ENCODE results near the gene LCE5A. TPM values are rescaled to one million over a fixed set of nuclear protein-coding genes. Genes with fewer than 3 reads are reported as not detected.

Gene LCE5A
- total RNA-seq, 1 donor from 2014 or later: not detected

DNA sequence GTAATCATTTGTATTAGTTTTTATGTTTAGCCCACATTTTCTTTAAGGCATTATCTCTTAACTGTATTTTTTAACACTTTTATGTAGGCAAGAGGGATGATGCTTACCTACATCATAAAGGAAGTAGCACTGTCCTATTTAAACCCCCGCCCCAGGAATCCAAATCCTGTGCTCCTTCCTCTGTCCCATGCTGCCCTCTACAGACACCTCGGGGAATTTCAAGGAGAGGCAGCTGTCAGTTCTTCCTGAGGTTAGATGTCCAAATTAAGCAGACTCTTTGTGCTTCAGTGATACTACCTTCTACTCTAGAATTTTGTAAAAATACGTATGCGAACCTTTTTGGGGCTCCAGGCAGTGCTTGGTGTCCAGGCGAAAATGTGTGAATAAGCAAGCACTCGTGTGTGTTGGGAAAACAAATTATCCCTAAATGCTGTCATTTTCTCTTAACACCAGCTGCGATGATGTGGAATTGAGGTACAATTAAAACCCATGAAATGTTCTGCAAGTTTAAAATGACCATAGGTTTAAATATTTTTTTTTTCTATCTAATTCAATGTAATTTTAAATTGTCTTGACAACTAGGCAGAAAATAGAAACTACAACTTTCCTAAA, 22.8 kb downstream of the LCE5A start:
- no peak overlapping the region for H3K4me3 ChIP-seq
- H3K4me1 ChIP-seq: no peaks in the 10 kb centered on the region
- DNase-seq (ENCODE audit: extremely low spot score in 2 of 2): no peak
- intact Hi-C loops (cut with DNase I): no loop called here
- no peaks in the 10 kb centered on the region for H3K27me3 ChIP-seq
- peaks cover 4% of the 10 kb centered on the region for H3K9me3 ChIP-seq
- H3K27ac ChIP-seq: no peak overlapping the region
- no peak for TF ChIP-seq POLR2AphosphoS5 (IDR thresholded peaks at IDR 0.05; ENCODE audit: insufficient read depth in 1 of 2, low read depth in 1 of 2)
- TF ChIP-seq POLR2A (IDR thresholded peaks at IDR 0.05): no peak
- TF ChIP-seq, protein P1, sequence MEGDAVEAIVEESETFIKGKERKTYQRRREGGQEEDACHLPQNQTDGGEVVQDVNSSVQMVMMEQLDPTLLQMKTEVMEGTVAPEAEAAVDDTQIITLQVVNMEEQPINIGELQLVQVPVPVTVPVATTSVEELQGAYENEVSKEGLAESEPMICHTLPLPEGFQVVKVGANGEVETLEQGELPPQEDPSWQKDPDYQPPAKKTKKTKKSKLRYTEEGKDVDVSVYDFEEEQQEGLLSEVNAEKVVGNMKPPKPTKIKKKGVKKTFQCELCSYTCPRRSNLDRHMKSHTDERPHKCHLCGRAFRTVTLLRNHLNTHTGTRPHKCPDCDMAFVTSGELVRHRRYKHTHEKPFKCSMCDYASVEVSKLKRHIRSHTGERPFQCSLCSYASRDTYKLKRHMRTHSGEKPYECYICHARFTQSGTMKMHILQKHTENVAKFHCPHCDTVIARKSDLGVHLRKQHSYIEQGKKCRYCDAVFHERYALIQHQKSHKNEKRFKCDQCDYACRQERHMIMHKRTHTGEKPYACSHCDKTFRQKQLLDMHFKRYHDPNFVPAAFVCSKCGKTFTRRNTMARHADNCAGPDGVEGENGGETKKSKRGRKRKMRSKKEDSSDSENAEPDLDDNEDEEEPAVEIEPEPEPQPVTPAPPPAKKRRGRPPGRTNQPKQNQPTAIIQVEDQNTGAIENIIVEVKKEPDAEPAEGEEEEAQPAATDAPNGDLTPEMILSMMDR (IDR thresholded peaks at IDR 0.05): peak in 1 of 3 experiments; percentile 35
- no peaks in the 10 kb centered on the region for H3K36me3 ChIP-seq

DNA sequence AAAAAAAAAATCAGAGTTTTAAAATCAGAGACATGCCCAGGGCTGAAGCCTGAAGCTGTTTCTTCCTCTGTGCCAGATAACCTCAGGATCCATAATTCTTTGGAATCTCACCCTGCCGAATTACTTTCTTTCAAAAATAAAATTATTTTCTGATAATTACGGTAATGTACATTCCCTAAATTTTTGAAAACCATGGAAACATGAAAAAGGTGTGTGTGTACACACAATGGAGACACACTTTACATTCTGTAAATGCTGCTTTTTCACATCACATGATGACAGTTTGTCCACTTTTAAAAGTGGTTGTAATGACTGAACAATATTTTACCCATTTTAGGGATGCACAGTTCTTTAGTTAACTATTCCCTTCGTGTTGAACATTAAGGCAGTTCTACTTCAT, 25.2 kb downstream of the LCE5A start:
- Histone ChIP-seq H3K4me3 (no peak overlapping the region), H3K36me3 (no peaks in the 10 kb centered on the region), H3K27ac (no peak overlapping the region), H3K27me3 (no peaks in the 10 kb centered on the region), H3K9me3 (peaks cover 2% of the 10 kb centered on the region), H3K4me1 (no peaks in the 10 kb centered on the region)
- intact Hi-C loops (cut with DNase I): no loop called here
- no peak for TF ChIP-seq POLR2A (IDR thresholded peaks at IDR 0.05)
- DNase-seq (ENCODE audit: extremely low spot score in 2 of 2): no peak

DNA sequence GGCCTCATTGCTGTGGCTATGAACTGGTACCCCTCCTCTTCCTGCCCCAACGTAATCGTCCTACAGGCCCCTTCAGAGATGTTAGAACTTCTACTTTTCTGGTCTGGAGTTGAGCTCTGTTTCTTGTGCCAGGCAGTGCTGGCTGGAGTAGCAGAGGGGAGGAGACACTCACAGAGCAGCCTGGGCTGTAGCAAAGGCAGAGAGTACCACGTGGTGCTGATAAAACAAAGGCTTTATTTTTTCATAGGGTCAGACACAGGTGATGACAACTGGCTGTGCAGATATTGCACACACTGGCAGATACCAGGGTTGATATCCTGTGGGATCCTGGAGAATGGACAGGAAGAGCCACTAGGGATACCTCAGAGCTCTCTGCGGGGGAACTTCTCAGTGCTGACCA, 26.9 kb downstream of the LCE5A start:
- no peaks in the 10 kb centered on the region for H3K27me3 ChIP-seq
- H3K4me3 ChIP-seq: no peak overlapping the region
- TF ChIP-seq, protein P1 (IDR thresholded peaks at IDR 0.05): no peak
- TF ChIP-seq POLR2AphosphoS5 (IDR thresholded peaks at IDR 0.05; ENCODE audit: insufficient read depth in 1 of 2, low read depth in 1 of 2): no peak
- TF ChIP-seq POLR2A (IDR thresholded peaks at IDR 0.05): no peak
- intact Hi-C loops (cut with DNase I): no loop called here
- no peaks in the 10 kb centered on the region for H3K9me3 ChIP-seq
- no peak for DNase-seq (ENCODE audit: extremely low spot score in 2 of 2)
- no peaks in the 10 kb centered on the region for H3K4me1 ChIP-seq
- H3K36me3 ChIP-seq: no peaks in the 10 kb centered on the region
- H3K27ac ChIP-seq: no peak overlapping the region

DNA sequence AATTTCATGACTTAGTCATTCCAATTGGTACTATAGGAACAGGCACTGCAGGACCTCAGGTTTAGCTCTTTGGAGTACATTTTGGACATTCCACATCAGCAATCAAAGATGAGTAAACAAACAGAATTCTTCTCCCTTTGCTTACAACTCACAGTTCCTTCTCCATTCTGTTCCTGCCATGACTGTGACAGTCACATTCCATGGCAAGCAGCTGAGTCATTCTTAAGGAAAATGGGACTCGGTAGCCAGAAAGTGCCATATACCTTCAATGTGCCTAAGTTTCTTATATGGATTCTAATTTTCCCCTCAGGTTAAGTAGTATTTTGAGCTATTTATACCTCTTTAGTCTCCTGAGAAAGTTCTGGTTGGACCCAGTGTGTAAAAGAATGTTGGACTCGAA, 29.3 kb downstream of the LCE5A start:
- H3K4me1 ChIP-seq: no peaks in the 10 kb centered on the region
- H3K27me3 ChIP-seq: no peaks in the 10 kb centered on the region
- H3K27ac ChIP-seq: no peak overlapping the region
- H3K9me3 ChIP-seq: no peaks in the 10 kb centered on the region
- TF ChIP-seq POLR2A (IDR thresholded peaks at IDR 0.05): no peak
- no peak for TF ChIP-seq POLR2AphosphoS5 (IDR thresholded peaks at IDR 0.05; ENCODE audit: insufficient read depth in 1 of 2, low read depth in 1 of 2)
- TF ChIP-seq, protein P1 (IDR thresholded peaks at IDR 0.05): no peak
- no peak for DNase-seq (ENCODE audit: extremely low spot score in 2 of 2)
- no peaks in the 10 kb centered on the region for H3K36me3 ChIP-seq
- H3K4me3 ChIP-seq: no peak overlapping the region
- intact Hi-C loops (cut with DNase I): no loop called here

DNA sequence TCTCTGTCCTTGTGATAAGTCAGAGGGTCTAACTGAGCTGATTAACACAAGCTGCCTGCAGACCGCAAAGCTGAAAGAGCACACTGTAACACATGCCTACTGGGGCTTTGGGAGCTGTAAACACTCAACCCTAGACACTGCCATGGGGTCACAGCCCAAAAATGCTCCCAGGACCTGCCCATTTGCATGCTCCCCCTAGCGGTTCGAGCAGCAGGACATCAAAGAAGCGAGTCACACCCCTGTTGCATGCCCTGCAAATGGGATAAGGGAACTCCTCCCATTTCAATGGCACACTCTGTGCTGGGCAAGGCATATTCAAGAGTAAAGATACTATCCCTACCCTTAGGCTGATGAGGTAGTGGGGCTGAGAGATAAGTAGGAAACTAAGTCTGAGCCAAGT, 33.2 kb downstream of the LCE5A start:
- H3K27ac ChIP-seq: no peak overlapping the region
- TF ChIP-seq POLR2A (IDR thresholded peaks at IDR 0.05): no peak
- TF ChIP-seq POLR2AphosphoS5 (IDR thresholded peaks at IDR 0.05; ENCODE audit: insufficient read depth in 1 of 2, low read depth in 1 of 2): no peak
- TF ChIP-seq, protein P1 (IDR thresholded peaks at IDR 0.05): no peak
- no peaks in the 10 kb centered on the region for H3K27me3 ChIP-seq
- intact Hi-C loops (cut with DNase I): no loop called here
- no peaks in the 10 kb centered on the region for H3K4me1 ChIP-seq
- H3K36me3 ChIP-seq: no peaks in the 10 kb centered on the region
- H3K9me3 ChIP-seq: no peaks in the 10 kb centered on the region
- no peak overlapping the region for H3K4me3 ChIP-seq
- no peak for DNase-seq (ENCODE audit: extremely low spot score in 2 of 2)
